ENCODE measurements around the gene DHX30.

DHX30 gene

DNA sequence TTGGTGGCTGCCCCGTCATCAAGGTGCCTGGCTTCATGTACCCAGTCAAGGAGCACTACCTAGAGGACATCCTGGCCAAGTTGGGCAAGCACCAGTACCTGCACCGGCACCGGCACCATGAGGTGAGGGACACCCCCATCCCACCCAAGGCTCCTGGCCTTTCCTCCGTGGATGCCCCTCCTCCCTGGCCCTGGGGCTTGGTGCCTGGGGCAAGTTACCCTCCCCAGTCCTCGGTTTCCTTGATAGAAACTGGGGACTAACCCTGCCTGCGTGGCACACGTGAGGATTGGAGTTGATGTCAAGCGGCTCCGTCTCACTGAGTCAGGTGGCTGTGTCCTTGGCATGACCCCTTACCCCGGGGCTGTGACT is 43.9 kb downstream of the DHX30 start:
- H3K27ac ChIP-seq, result no peak overlapping the region
- no peak for TF ChIP-seq CTCF (conservative IDR thresholded peaks at IDR 0.05)

GRCh38 chr3:47847260-47847659 is 44.3 kb downstream of the DHX30 start:
- no peak for TF ChIP-seq CTCF (conservative IDR thresholded peaks at IDR 0.05)
- H3K27ac ChIP-seq, result no peak overlapping the region

DNA sequence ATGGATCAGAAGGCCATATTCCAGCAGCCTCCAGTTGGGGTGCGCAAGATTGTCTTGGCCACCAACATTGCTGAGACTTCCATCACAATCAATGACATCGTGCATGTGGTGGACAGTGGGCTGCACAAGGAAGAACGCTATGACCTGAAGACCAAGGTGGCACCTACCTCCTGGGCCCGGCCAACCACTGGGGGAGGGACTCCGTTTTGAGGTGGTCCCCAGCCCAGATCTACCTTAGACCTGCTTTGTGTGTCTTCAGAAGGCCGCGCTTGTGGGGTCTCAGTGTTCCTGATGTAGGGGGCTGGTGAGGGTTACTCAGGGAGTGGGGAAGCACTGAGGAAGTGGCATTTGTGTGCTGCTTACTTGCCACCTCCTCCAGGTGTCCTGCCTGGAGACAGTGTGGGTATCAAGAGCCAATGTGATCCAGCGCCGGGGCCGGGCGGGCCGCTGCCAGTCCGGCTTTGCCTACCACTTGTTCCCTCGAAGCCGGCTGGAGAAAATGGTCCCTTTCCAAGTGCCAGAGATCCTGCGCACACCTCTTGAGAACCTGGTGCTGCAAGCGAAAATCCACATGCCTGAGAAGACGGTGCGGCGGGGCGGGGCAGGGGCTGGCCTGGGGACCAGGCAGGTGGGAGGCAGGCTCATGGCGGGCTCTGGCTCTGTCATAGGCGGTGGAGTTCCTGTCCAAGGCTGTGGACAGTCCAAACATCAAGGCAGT is 45.0 kb downstream of the DHX30 start:
- no peak for TF ChIP-seq CTCF (conservative IDR thresholded peaks at IDR 0.05)

DNA sequence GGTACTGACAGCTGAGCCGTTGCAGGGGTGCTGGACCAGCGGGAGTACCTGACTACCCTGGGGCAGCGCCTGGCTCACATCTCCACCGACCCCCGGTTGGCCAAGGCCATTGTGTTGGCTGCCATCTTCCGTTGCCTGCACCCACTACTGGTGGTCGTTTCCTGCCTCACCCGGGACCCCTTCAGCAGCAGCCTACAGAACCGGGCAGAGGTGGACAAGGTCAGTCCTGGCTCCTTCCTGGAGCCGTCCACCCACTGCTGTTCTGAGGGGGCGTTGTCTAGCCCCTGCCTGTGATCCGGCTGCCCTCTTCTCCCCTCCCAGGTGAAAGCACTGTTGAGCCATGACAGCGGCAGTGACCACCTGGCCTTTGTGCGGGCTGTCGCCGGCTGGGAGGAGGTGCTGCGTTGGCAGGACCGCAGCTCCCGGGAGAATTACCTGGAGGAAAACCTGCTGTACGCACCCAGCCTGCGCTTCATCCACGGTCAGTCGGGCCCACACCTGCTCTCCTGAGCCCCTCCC is 45.7 kb downstream of the DHX30 start:
- H3K27ac ChIP-seq, result no peak overlapping the region
- TF ChIP-seq CTCF (conservative IDR thresholded peaks at IDR 0.05), result no peak

More for the DNA sequence above, 45.0 kb downstream of the DHX30 start:
- H3K27ac ChIP-seq, result no peak overlapping the region

- H3K27ac ChIP-seq, result peak overlapping the region; percentile 27; the same call in 1 of the 2 replicates
- no peak for TF ChIP-seq CTCF (conservative IDR thresholded peaks at IDR 0.05)
These were observed 46.3 kb downstream of the DHX30 start for GRCh38 chr3:47849186-47849698.

GRCh38 chr3:47849699-47850563 is 47.0 kb downstream of the DHX30 start:
- H3K27ac ChIP-seq, result peak overlapping the region; percentile 27; the same call in 1 of the 2 replicates
- peak; percentile 72 for TF ChIP-seq CTCF (conservative IDR thresholded peaks at IDR 0.05)

Measured in VCaP (cell line).